NCI-H146 treated with DMSO at 0.1 percent for 48 hours (cell line): ENCODE results near the gene BZW1.

Experiments
- DNase-seq: peaks from one replicate; lab custom pipeline; 2025; ENCODE audit not compliant: unreplicated experiment; lab: John Stamatoyannopoulos, UW

Gene BZW1

DNA sequence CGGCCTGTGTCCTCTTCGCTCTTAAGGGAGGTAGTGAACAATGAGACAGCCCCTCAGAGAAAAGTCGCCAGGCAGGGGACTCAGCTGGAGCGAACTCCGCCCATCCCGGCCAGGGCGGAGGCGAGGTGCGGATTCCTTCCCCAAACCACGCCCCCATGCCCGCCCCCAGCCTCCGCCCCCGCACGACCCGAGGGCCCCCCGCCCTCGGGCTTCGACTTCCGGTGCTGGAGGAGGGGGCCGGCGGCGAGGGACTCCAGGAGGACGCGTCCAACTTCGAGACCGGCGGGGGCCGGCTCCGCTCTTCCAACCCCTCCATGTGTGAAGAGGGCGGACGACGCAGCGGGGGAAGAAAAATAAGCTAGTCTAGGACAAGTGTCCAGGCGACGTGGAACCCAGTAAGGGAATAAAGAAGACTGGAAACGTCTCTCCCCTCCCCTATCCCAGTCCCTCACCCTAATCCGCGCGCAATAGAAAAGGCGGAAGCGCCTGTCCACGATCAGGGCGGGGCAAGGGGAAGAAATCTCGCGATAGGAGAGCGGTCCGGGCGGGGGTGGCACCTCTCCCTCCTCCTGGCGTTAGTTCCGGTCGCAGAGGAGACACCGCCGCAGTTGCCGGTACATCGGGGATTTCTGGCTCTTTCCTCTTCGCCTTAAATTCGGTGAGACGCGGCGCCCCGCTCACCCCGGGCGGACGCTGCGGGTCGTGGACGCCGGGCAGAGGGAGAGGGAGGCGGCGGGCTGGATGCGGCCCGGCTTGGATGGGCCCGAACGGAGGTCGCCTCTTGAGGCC, at the start of gene BZW1:
BZW1 (plus strand) TSS at position 578 of the 789 bp plus-strand sequence. CDS start 1,308 bp downstream, outside the sequence.
- DNase-seq: peak; percentile 84

DNA sequence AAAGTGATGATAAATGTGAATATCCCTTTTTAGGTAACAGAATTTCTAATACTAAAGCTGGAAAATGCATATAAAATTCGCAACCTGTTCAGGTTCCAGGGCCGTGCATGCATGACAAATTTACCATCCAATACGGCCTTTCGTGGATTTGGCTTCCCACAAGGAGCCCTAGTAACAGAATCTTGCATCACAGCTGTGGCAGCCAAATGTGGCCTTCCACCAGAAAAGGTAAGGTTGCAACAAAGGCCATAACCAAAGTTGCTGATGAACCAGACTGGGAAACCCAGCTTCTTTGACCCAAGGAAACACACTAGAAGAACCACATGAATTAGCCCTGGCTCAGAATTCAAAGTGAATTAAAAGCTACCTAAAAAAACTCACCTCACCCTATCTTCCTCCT, 49.6 kb upstream of the BZW1 start:
- DNase-seq: no peak

DNA sequence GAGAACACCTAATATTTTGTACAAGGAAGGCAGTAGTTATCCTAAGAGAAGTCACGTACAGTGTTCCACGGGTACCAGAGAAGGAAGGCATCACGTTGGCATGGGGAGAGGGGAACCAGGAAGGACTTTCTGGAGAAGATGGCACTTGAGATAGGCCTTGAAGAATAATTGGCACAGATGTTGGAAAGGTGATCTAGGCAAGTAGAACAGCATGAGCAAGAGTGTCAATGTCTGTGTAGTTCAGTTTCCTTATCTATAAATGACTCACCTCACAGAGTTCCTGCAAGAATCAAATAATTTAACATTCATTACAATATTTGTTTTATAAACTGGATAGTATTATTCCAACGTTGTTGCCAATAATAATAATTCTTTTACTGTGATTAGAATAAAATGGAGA, 48.3 kb upstream of the BZW1 start:
- no peak for DNase-seq

DNA sequence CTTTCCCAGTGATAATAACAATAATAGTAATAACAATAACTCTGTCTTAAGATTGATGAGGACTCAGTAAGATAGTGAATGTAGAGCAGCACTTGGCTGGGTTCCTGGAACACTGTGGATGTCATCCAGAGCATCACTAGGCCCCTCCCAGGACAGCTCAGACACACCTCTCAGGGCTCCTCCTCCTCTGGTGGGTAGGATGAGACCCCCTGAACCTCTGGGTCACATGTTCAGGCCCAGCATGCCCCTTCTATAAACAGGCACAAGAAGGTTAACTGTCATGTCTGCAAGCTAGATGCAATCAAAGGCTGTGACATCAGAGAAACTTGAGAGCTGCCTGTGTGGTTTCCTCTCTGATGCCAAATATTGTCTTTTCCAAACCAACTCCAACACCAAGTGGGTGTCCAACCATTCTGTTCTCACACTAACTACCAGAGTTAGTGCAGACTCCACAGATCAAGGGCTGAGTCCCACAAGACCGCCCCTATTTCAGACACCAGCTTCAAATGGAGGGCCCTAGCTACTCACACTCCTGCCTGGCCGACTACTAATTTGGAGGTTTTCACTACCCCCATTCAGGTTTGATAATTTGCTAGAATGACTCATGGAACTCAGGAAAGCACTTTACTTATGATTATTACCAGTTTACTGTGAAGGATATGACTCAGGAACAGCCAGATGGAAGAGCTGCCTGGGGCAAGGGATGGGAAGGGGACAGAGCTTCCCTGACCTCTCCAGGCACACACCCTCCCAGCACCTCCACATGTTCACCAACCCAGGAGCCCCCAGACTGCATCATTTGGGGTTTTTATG, 46.4 kb upstream of the BZW1 start:
- no peak for DNase-seq

DNA sequence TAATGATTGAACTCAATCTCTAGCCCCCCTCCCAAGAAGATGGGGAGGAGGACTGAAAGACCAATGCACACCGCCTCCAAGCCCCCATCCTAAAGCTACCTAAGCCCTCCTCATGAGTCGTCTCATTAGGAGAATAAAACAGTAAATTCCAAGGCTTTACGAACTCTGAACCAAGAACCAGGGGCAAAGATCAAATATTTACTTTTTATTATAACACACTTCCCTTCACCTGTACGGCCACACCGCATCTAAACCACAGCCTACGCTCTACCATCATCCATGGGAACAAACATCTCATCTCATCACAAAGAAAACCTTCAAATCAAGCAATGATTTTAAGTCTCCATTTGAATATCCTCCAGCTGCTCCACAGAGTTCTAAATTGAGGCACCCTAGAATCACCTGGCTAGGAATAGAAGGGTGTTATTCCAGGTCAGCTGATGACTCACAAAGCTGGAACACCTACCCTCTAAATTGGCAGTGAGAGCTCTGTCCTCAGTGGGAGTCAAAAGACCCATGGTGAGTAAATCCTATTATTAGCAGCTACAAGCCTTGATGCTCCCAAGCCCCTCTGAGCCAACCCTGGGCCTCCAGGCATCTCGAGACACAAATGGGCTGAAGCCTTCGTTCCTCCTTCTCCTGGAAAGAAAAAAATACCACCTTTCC, 45.6 kb upstream of the BZW1 start:
- DNase-seq: no peak

DNA sequence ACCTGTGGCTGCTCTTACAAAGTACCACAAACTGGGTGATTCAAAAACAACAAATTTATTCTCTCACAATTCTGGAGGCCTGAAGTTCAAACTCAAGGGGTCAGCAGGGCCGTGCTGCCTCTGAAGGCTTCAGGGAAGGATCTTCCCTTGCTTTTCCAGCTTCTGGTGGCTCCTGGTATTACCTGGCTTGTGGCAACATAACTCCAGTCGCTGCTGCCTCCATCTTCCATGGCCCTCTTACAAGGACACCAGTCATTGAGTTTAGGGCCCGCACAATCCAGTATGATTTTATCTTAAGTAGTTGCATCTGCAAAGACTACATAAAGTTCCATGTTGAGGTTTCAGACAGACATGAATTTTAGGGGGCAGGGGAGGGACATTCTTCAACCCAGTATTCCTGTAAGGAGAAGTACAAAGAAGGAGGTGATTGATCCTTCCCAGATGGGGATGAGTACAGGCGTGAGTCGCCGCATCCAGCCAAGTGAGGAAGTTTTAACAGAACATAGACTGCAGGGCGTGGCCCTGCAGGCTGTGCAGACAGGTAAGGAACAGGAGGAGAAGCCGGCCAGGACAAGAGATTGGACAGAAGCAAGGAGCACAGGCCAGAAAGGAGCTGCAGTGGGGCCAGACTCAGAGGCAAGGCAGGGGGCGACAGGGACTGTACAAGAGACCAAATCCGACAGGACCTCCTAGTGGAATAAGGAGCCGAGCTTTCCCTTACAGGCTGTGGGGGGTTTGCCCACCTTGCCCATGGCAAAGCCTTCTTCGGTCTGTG, 44.4 kb upstream of the BZW1 start:
- no peak for DNase-seq

GRCh38 chr2:200770847-200771246, 40.9 kb upstream of the BZW1 start:
- DNase-seq: no peak

- DNase-seq: no peak
Measured at GRCh38 chr2:200772620-200773019, 39.1 kb upstream of the BZW1 start.

GRCh38 chr2:200773083-200773482, 38.6 kb upstream of the BZW1 start:
- DNase-seq: no peak

DNA sequence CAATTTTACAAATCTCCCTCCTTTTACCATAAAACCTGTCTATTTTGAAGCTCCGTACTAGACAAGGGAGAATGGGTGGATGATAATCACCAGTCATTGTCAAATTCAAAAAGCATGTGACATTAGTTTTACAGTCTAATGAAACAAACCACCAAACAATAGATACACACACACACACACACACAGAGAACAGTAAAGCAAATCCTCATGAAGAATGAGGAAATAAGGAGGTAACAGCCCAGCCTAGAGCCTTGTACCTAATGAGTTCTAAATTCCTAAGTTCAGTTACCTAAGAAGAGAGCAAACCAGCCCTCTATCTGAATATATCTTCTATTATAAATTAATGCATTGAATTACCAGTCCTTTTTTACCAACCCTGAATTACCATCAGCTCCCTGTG, 36.8 kb upstream of the BZW1 start:
- no peak for DNase-seq

GRCh38 chr2:200777275-200777674, 34.4 kb upstream of the BZW1 start:
- DNase-seq: no peak

- DNase-seq: no peak
Measured at GRCh38 chr2:200778038-200778437, 33.7 kb upstream of the BZW1 start.

GRCh38 chr2:200779214-200779613, 32.5 kb upstream of the BZW1 start:
- no peak for DNase-seq

DNA sequence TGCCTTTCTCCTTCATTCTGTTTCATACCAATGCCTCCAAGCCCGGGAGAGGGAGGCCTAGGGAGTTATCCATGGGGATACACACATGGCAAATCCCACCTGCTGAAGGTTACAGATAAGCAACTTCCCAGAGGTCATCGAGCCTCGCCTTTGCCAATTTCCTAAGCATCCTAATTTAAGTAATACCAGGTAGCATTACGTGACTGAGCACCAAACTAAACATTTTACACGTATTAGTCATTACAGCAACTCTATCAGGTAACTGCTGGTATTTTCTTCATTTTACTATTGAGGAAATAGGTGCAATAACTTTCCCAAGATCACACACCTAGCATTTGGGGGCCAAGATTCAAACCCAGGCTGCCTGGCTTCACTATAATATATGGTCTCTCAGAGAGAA, 30.1 kb upstream of the BZW1 start:
- DNase-seq: no peak

DNA sequence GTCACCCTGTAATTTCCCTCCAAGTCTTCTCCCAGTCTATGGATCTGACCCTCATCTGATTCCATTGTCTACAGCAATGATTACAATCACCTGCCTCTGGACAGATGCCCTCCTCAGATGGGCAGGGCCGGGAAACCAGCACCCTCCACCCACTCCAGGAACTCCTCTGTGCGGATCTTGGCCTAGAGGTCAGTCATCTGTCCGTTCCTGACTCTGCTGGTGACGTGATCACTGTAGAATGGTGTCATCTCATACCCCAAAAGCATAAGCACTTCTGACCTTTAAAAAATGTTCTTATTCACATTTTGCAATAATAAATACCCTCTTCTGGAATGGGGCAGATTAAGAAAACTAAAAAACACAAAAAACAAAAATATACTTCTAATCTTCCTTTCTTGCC, 29.5 kb upstream of the BZW1 start:
- no peak for DNase-seq

DNA sequence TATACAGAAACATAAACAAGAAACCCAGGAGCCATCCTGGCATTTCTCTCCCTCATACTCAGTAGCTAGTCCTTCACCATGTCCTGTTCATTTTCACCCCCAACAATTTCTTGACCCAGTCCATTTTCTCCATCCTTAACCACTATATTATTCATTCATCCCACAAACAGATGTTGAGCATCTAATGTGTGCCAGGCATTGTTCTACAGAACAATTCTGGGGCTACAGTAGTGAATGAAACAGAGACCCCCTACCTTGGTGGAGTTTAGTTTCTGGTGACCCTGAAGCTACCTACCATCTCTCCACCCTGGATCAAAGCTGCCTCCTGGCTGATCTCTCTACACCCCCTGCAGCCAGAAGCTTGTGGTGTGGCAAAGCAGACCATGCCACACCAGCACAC, 27.5 kb upstream of the BZW1 start:
- no peak for DNase-seq

GRCh38 chr2:200786423-200786822, 25.3 kb upstream of the BZW1 start:
- no peak for DNase-seq

- DNase-seq: no peak
Measured at GRCh38 chr2:200786826-200787225, 24.9 kb upstream of the BZW1 start.

GRCh38 chr2:200787351-200788120, 24.2 kb upstream of the BZW1 start:
- no peak for DNase-seq

DNA sequence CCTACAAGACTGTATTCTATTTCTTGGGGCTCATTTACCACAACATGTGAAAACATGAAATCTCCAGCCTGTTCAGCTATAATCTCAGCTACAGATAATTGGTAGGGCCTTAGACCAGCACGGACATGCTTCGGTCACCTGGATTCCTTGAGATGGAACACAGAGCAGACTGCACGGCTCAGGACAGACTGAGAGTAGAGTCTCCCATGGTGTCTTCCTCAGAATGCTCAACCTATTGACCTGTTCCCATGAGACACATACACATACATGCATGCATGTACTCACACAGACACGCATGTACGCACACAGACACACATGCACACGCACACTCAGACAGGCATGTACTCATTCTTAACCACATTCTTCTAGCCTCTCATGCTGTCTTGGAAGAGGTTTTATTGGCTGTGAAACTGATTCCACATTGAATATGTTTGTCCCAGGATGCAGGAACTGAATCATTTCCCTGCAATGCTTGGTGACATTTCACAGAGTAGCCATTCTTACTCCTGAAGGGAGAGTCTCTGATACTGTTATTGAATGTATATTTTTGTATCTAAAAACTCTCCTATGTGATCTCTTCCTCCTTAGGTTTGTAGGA, 23.5 kb upstream of the BZW1 start:
- DNase-seq: no peak
